ENCODE results near the gene CAMTA1.

GRCh38 chr1:7434566-7434965 is 649.3 kb downstream of the CAMTA1 start:
- TF ChIP-seq CREB5 (CRISPR knock-in tag; IDR thresholded peaks at IDR 0.05; ENCODE audit: low read depth) (no peak), PATZ1 (CRISPR knock-in tag; IDR thresholded peaks at IDR 0.05; ENCODE audit: borderline replicate concordance) (no peak), ISL1 (CRISPR knock-in tag; IDR thresholded peaks at IDR 0.05) (no peak), TCF4 (CRISPR knock-in tag; IDR thresholded peaks at IDR 0.05; ENCODE audit: borderline replicate concordance) (no peak), ARNTL (CRISPR knock-in tag; IDR thresholded peaks at IDR 0.05; ENCODE audit: borderline replicate concordance, low read depth) (no peak), ZNF565 (CRISPR knock-in tag; conservative IDR thresholded peaks at IDR 0.05; ENCODE audit: low read depth) (no peak), BACH2 (CRISPR knock-in tag; IDR thresholded peaks at IDR 0.05; ENCODE audit: borderline replicate concordance) (no peak), ESRRG (CRISPR knock-in tag; IDR thresholded peaks at IDR 0.05) (no peak), ZNF70 (CRISPR knock-in tag; IDR thresholded peaks at IDR 0.05) (no peak), CSRNP3 (CRISPR knock-in tag; IDR thresholded peaks at IDR 0.05) (no peak)
